Measurements from ENCODE around the gene MSANTD1. TPM values are rescaled to one million over a fixed set of nuclear protein-coding genes. Genes with fewer than 3 reads are reported as not detected.

The MSANTD1 gene
- total and polyA plus RNA-seq, 4 donors: 0.05 to 1.2 (median 0.23) TPM; not detected in 1

DNA sequence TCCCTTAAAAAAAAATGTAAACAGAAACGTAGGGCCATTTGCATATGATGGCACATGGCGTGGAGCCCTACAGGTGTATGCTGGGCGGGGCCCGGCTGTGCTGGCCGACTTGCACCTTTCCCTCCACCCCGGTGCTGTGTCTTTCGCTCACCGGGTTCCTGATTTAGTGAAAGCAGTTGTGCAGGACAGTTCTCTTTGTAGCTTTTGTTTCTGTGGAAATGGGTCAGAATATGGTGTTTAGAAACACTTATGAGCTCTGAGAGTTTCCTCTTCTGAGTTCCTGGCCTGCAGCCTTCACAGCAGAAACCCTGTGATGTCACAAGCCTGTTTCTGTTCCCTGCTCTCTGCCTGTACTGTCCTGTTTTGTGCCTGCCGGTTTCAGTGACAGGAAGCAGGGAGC is 22.5 kb upstream of the MSANTD1 start:
- TF ChIP-seq RAD21 (IDR thresholded peaks at IDR 0.05): no peak
- TF ChIP-seq JUND (IDR thresholded peaks at IDR 0.05): no peak
- no peak for TF ChIP-seq HNF4G (IDR thresholded peaks at IDR 0.05)
- TF ChIP-seq, protein P1, sequence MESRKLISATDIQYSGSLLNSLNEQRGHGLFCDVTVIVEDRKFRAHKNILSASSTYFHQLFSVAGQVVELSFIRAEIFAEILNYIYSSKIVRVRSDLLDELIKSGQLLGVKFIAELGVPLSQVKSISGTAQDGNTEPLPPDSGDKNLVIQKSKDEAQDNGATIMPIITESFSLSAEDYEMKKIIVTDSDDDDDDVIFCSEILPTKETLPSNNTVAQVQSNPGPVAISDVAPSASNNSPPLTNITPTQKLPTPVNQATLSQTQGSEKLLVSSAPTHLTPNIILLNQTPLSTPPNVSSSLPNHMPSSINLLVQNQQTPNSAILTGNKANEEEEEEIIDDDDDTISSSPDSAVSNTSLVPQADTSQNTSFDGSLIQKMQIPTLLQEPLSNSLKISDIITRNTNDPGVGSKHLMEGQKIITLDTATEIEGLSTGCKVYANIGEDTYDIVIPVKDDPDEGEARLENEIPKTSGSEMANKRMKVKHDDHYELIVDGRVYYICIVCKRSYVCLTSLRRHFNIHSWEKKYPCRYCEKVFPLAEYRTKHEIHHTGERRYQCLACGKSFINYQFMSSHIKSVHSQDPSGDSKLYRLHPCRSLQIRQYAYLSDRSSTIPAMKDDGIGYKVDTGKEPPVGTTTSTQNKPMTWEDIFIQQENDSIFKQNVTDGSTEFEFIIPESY (IDR thresholded peaks at IDR 0.05): no peak
- no peak for TF ChIP-seq YY1 (IDR thresholded peaks at IDR 0.05)
- TF ChIP-seq EGR1 (IDR thresholded peaks at IDR 0.05; ENCODE audit: low read depth in 2 of 2): no peak
- TF ChIP-seq HNF4A (conservative IDR thresholded peaks at IDR 0.05): no peak
- no peak for TF ChIP-seq NR2F2 (IDR thresholded peaks at IDR 0.05)
- no peak for TF ChIP-seq SP1 (IDR thresholded peaks at IDR 0.05)
- TF ChIP-seq, protein P2, sequence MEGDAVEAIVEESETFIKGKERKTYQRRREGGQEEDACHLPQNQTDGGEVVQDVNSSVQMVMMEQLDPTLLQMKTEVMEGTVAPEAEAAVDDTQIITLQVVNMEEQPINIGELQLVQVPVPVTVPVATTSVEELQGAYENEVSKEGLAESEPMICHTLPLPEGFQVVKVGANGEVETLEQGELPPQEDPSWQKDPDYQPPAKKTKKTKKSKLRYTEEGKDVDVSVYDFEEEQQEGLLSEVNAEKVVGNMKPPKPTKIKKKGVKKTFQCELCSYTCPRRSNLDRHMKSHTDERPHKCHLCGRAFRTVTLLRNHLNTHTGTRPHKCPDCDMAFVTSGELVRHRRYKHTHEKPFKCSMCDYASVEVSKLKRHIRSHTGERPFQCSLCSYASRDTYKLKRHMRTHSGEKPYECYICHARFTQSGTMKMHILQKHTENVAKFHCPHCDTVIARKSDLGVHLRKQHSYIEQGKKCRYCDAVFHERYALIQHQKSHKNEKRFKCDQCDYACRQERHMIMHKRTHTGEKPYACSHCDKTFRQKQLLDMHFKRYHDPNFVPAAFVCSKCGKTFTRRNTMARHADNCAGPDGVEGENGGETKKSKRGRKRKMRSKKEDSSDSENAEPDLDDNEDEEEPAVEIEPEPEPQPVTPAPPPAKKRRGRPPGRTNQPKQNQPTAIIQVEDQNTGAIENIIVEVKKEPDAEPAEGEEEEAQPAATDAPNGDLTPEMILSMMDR (IDR thresholded peaks at IDR 0.05; ENCODE audit: low read depth, low read length, missing input control): no peak
- no peak for TF ChIP-seq TAF1 (conservative IDR thresholded peaks at IDR 0.05)
- TF ChIP-seq, protein P3, sequence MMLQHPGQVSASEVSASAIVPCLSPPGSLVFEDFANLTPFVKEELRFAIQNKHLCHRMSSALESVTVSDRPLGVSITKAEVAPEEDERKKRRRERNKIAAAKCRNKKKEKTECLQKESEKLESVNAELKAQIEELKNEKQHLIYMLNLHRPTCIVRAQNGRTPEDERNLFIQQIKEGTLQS (IDR thresholded peaks at IDR 0.05): no peak
- TF ChIP-seq, protein P4, sequence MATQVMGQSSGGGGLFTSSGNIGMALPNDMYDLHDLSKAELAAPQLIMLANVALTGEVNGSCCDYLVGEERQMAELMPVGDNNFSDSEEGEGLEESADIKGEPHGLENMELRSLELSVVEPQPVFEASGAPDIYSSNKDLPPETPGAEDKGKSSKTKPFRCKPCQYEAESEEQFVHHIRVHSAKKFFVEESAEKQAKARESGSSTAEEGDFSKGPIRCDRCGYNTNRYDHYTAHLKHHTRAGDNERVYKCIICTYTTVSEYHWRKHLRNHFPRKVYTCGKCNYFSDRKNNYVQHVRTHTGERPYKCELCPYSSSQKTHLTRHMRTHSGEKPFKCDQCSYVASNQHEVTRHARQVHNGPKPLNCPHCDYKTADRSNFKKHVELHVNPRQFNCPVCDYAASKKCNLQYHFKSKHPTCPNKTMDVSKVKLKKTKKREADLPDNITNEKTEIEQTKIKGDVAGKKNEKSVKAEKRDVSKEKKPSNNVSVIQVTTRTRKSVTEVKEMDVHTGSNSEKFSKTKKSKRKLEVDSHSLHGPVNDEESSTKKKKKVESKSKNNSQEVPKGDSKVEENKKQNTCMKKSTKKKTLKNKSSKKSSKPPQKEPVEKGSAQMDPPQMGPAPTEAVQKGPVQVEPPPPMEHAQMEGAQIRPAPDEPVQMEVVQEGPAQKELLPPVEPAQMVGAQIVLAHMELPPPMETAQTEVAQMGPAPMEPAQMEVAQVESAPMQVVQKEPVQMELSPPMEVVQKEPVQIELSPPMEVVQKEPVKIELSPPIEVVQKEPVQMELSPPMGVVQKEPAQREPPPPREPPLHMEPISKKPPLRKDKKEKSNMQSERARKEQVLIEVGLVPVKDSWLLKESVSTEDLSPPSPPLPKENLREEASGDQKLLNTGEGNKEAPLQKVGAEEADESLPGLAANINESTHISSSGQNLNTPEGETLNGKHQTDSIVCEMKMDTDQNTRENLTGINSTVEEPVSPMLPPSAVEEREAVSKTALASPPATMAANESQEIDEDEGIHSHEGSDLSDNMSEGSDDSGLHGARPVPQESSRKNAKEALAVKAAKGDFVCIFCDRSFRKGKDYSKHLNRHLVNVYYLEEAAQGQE (IDR thresholded peaks at IDR 0.05): no peak
- no peak for TF ChIP-seq FOXA2 (IDR thresholded peaks at IDR 0.05)
- TF ChIP-seq, protein P5, sequence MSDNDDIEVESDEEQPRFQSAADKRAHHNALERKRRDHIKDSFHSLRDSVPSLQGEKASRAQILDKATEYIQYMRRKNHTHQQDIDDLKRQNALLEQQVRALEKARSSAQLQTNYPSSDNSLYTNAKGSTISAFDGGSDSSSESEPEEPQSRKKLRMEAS (IDR thresholded peaks at IDR 0.05): no peak
- TF ChIP-seq GABPA (IDR thresholded peaks at IDR 0.05 in 1 of 2, conservative IDR thresholded peaks at IDR 0.05 in 1 of 2): no peak
- TF ChIP-seq RXRA (IDR thresholded peaks at IDR 0.05): no peak
- TF ChIP-seq FOXA1 (IDR thresholded peaks at IDR 0.05): no peak
- H3K9ac ChIP-seq (ENCODE audit: low read depth in 1 of 2, low read length in 2 of 2): no peak overlapping the region

More for the DNA sequence above, 22.5 kb upstream of the MSANTD1 start:
- Histone ChIP-seq H3K36me3 (ENCODE audit: control insufficient read depth in 4 of 4, insufficient read depth in 3 of 4, low read depth in 1 of 4, low read length in 3 of 4) (peaks cover 24 to 66% (median 58%) of the 10 kb centered on the region in 4 donors), H3K27me3 (ENCODE audit: control insufficient read depth in 4 of 4, insufficient read depth in 4 of 4, low read length in 3 of 4) (no peaks in the 10 kb centered on the region), H3K4me1 (ENCODE audit: control insufficient read depth in 4 of 4, insufficient read depth in 4 of 4, low read length in 3 of 4) (peaks cover 0 to 3% (median 0%) of the 10 kb centered on the region in 4 donors), H3K4me3 (ENCODE audit: low read depth in 1 of 3, low read length in 3 of 3) (no peak overlapping the region), H3K9me3 (ENCODE audit: control insufficient read depth in 4 of 4, low read length in 3 of 4) (no peaks in the 10 kb centered on the region), H3K27ac (ENCODE audit: low read depth in 1 of 2, low read length in 2 of 2) (peak overlapping the region; percentile 17 to 40)
- WGBS: 65% methylated on average over 9 of the region's 9 CpGs
- DNase-seq (ENCODE audit: low spot score): no peak
